Astrocyte (in vitro differentiated cells and primary cell): ENCODE measurements around the gene USP47.

ENCODE experiments used
- EZH2 ChIP-seq: IDR thresholded peaks from 2 replicates; pipeline ENCODE4 v1.6.1; 2012; ENCODE audit warnings: mild to moderate bottlenecking, low read length, inconsistent platforms; ENCODE audit not compliant: insufficient read depth
- TF ChIP-seq, protein P1 (sequence below): IDR thresholded peaks from 2 replicates; pipeline ENCODE4 v1.5.1; 2011; ENCODE audit warnings: low read depth, mild to moderate bottlenecking, inconsistent platforms, low read length, moderate library complexity; ENCODE audit not compliant: insufficient read depth

- TF ChIP-seq, protein P1, sequence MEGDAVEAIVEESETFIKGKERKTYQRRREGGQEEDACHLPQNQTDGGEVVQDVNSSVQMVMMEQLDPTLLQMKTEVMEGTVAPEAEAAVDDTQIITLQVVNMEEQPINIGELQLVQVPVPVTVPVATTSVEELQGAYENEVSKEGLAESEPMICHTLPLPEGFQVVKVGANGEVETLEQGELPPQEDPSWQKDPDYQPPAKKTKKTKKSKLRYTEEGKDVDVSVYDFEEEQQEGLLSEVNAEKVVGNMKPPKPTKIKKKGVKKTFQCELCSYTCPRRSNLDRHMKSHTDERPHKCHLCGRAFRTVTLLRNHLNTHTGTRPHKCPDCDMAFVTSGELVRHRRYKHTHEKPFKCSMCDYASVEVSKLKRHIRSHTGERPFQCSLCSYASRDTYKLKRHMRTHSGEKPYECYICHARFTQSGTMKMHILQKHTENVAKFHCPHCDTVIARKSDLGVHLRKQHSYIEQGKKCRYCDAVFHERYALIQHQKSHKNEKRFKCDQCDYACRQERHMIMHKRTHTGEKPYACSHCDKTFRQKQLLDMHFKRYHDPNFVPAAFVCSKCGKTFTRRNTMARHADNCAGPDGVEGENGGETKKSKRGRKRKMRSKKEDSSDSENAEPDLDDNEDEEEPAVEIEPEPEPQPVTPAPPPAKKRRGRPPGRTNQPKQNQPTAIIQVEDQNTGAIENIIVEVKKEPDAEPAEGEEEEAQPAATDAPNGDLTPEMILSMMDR = no peak
- no peak for TF ChIP-seq EZH2
Observed at GRCh38 chr11:11821899-11822298, 19.9 kb upstream of the USP47 start.
